B cell (primary cell): Measurements from ENCODE around the gene RCHY1. TPM values are rescaled to one million over a fixed set of nuclear protein-coding genes. Genes with fewer than 3 reads are reported as not detected.

ENCODE experiments used
- ATAC-seq: fragments of 200-7000 bp; cut with Tn5 transposase; one replicate; pipeline ENCODE4 v1.10.0; 2021; ENCODE audit warnings: low read depth, mild to moderate bottlenecking, moderate number of reproducible peaks, moderate library complexity
- CTCF ChIA-PET: fragments of 350-600 bp; sonication (Branson Sonifier 250); formaldehyde crosslinking; loops from one replicate; lab custom pipeline; 2021; ENCODE audit warnings: antibody characterized with exemption, inconsistent platforms; lab: Charles Lee
- POLR2A ChIA-PET: fragments of 350-600 bp; sonication (Branson Sonifier 250); formaldehyde crosslinking; loops from one replicate; lab custom pipeline; 2021; ENCODE audit warnings: antibody characterized with exemption; lab: Charles Lee
- DNase-seq: peaks from one replicate; pipeline ENCODE4 v3.0.0; 2013
- H2AFZ ChIP-seq: 2 replicates; pipeline ENCODE4 v1.6.1; 2012; ENCODE audit warnings: mild to moderate bottlenecking, low read depth, low read length; ENCODE audit not compliant: insufficient read depth, poor library complexity, severe bottlenecking
- H3K27ac ChIP-seq, 2 donors: 1 replicate in 1 of 2; 2 replicates in 1 of 2; pipeline ENCODE4 v1.5.1; 2012 to 2013; ENCODE audit warnings: low read length in 2 of 2, mild to moderate bottlenecking in 2 of 2, moderate library complexity in 1 of 2
- H3K27me3 ChIP-seq, 4 experiments: fragments of 200-600 bp in 1 of 4; sonication (generic) in 1 of 4; replicated peaks in 1 of 4; 1 replicate in 2 of 4; 2 replicates in 2 of 4; pipeline versions ENCODE4 v1.6.1 to v1.7.0; 2013 to 2016; ENCODE audit warnings: low read length in 3 of 4, mild to moderate bottlenecking in 2 of 4, mixed read lengths in 1 of 4, moderate library complexity in 1 of 4; ENCODE audit not compliant: insufficient read depth in 4 of 4, control insufficient read depth in 3 of 4; ENCODE audit errors: control extremely low read depth in 1 of 4
- H3K36me3 ChIP-seq, 2 experiments: replicated peaks in 1 of 2; 1 replicate in 1 of 2; 2 replicates in 1 of 2; pipeline versions ENCODE4 v1.6.1 to v1.7.1; 2013; ENCODE audit warnings: low read length in 1 of 2; ENCODE audit not compliant: insufficient read depth in 2 of 2, control insufficient read depth in 1 of 2; ENCODE audit errors: control extremely low read depth in 1 of 2, extremely low read depth in 1 of 2
- H3K4me1 ChIP-seq, 2 donors: fragments of 200-600 bp in 1 of 2; sonication (generic) in 1 of 2; 1 replicate in 1 of 2; 2 replicates in 1 of 2; pipeline versions ENCODE4 v1.5.1 to v1.6.1; 2013 to 2017; ENCODE audit warnings: low read length in 2 of 2; ENCODE audit not compliant: control insufficient read depth in 2 of 2, insufficient read depth in 2 of 2
- H3K4me2 ChIP-seq: replicated peaks from 2 replicates; pipeline ENCODE3; 2012; ENCODE audit warnings: mild to moderate bottlenecking, low read depth, low read length; ENCODE audit not compliant: poor library complexity, severe bottlenecking
- H3K4me3 ChIP-seq, 5 experiments: fragments of 200-600 bp in 1 of 5; sonication (generic) in 1 of 5; 1 replicate in 3 of 5; 2 replicates in 2 of 5; pipeline versions ENCODE4 v1.5.1 to v1.7.0; 2011 to 2016; ENCODE audit warnings: low read length in 4 of 5, mild to moderate bottlenecking in 4 of 5, low read depth in 2 of 5, control low read depth in 1 of 5, moderate library complexity in 1 of 5; ENCODE audit not compliant: insufficient read depth in 1 of 5; ENCODE audit errors: control extremely low read depth in 1 of 5, extremely low read depth in 1 of 5
- H3K79me2 ChIP-seq: fragments of 200-600 bp; sonication (generic); one replicate; pipeline ENCODE4 v1.6.0; 2016; ENCODE audit warnings: low read length; ENCODE audit not compliant: control insufficient read depth, insufficient read depth
- H3K9ac ChIP-seq: fragments of 200-600 bp; sonication (generic); 2 replicates; pipeline ENCODE4 v1.6.1; 2017; ENCODE audit warnings: mild to moderate bottlenecking, low read length, moderate library complexity
- H3K9me3 ChIP-seq, 3 donors: one replicate each; pipeline versions ENCODE4 v1.6.1 to v1.7.1; 2013; ENCODE audit warnings: low read length in 2 of 3; ENCODE audit not compliant: control insufficient read depth in 2 of 3, insufficient read depth in 1 of 3; ENCODE audit errors: control extremely low read depth in 1 of 3
- H4K20me1 ChIP-seq: 2 replicates; pipeline ENCODE4 v1.6.0; 2012; ENCODE audit warnings: mild to moderate bottlenecking, low read length; ENCODE audit not compliant: insufficient read depth, control insufficient read depth, poor library complexity, severe bottlenecking
- H3K27ac Mint-ChIP-seq: one replicate; pipeline ENCODE4 v1.8.0; 2021; ENCODE audit warnings: mixed read lengths
- H3K27me3 Mint-ChIP-seq: one replicate; pipeline ENCODE4 v1.8.0; 2021; ENCODE audit warnings: mixed read lengths
- H3K4me1 Mint-ChIP-seq: one replicate; pipeline ENCODE4 v1.8.0; 2021; ENCODE audit warnings: mixed read lengths
- H3K4me3 Mint-ChIP-seq: one replicate; pipeline ENCODE4 v1.8.0; 2021; ENCODE audit warnings: mixed read lengths
- H3K9me3 Mint-ChIP-seq: one replicate; pipeline ENCODE4 v1.8.0; 2022; ENCODE audit warnings: mixed read lengths; ENCODE audit not compliant: insufficient read depth
- EZH2 ChIP-seq: IDR thresholded peaks from 2 replicates; pipeline ENCODE4 v1.6.1; 2012; ENCODE audit warnings: borderline replicate concordance, low read depth, mild to moderate bottlenecking, moderate library complexity, low read length; ENCODE audit not compliant: insufficient read depth, poor library complexity, severe bottlenecking
- WGBS: methylation state at CpG from one replicate; pipeline ENCODE4 v1.1.5; 2013; ENCODE audit warnings: missing lambda C conversion rate; ENCODE audit not compliant: insufficient coverage; 5-methylcytosine and 5-hydroxymethylcytosine counted together
- intact Hi-C: fragments of 100-400 bp; cut with micrococcal nuclease; formaldehyde crosslinking; loops from one replicate; pipeline ENCODE4 v1.10.0; 2022
- polyA plus RNA-seq: library from polyadenylated mRNA; depleted of rRNA; stranded (reverse); fragments of >200 nt; gene quantifications from 2 replicates; pipeline ENCODE4 v1.2.3, GENCODE V29; 2012
- total RNA-seq, 2 donors: library from RNA; stranded (reverse); fragments of 120-200 nt in 1 of 2; gene quantifications; 1 replicate in 1 of 2; 2 replicates in 1 of 2; pipeline versions ENCODE4 v1.2.3 to v1.2.4, GENCODE V29; 2013 to 2022
- TF ChIP-seq, protein P1 (sequence below): fragments of 200-600 bp; IDR thresholded peaks from one replicate; pipeline ENCODE4 v1.8.0; 2022; ENCODE audit warnings: antibody characterized with exemption, mild to moderate bottlenecking

Gene RCHY1
- total and polyA plus RNA-seq, 2 donors (not counting 1 experiment from before 2014, with no cell fraction given) = 19.8 to 33.3 TPM

DNA sequence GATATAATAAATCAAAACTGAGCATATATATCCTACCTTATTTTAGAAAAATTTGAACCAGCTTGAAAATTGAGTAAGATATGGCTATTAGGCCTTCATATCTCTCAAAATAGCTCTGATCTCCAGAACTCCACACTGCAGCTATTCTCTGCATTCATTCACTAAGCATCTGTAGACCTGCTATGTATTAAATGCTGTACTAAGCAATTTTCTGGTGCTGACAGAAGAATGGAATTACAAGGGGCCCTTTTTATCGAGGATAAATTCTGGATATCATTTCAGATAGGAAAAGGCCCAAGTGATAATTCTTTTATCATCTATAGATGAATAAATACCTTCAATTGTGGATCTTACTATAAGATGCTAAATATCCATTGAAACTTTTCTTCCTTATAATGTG is 1.9 kb upstream of the RCHY1 start:
- POLR2A ChIA-PET = no interaction called here
- peaks cover 29 to 32% of the 10 kb centered on the region in 2 donors for H3K4me1 ChIP-seq

More for the DNA sequence above, 1.9 kb upstream of the RCHY1 start:
- Histone ChIP-seq H3K27ac (peak overlapping the region in 1 of 2 donors; percentile 93), H3K4me2 (no peak overlapping the region), H3K27me3 (no peaks in the 10 kb centered on the region), H3K36me3 (peaks cover 4 to 23% of the 10 kb centered on the region in 2 experiments), H3K9me3 (no peaks in the 10 kb centered on the region), H2AFZ (no peak overlapping the region), H3K9ac (no peak overlapping the region), H3K4me3 (no peak overlapping the region), H3K79me2 (peaks cover 61% of the 10 kb centered on the region), H4K20me1 (no peaks in the 10 kb centered on the region)
- TF ChIP-seq, protein P1, sequence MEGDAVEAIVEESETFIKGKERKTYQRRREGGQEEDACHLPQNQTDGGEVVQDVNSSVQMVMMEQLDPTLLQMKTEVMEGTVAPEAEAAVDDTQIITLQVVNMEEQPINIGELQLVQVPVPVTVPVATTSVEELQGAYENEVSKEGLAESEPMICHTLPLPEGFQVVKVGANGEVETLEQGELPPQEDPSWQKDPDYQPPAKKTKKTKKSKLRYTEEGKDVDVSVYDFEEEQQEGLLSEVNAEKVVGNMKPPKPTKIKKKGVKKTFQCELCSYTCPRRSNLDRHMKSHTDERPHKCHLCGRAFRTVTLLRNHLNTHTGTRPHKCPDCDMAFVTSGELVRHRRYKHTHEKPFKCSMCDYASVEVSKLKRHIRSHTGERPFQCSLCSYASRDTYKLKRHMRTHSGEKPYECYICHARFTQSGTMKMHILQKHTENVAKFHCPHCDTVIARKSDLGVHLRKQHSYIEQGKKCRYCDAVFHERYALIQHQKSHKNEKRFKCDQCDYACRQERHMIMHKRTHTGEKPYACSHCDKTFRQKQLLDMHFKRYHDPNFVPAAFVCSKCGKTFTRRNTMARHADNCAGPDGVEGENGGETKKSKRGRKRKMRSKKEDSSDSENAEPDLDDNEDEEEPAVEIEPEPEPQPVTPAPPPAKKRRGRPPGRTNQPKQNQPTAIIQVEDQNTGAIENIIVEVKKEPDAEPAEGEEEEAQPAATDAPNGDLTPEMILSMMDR = no peak
- TF ChIP-seq EZH2 = no peak
- H3K9me3 Mint-ChIP-seq = no peaks in the 10 kb centered on the region
- intact Hi-C loops = no loop called here
- H3K27me3 Mint-ChIP-seq = no peaks in the 10 kb centered on the region
- ATAC-seq = no peak
- no peak for DNase-seq
- H3K4me1 Mint-ChIP-seq = peaks cover 24% of the 10 kb centered on the region
- H3K27ac Mint-ChIP-seq = no peak overlapping the region
- no peak overlapping the region for H3K4me3 Mint-ChIP-seq
- CTCF ChIA-PET = interaction anchor here (1.7 to 1.8 kb wide), 2 partner anchors 208 to 641 kb away, joined by 5 to 10 read pairs; partner anchors contain the start of gene USO1
- WGBS = no CpG with 5 or more reads among the region's 1 CpG
